ENCODE measurements around the gene IL6ST.
"Not testable (repeated sequence)": the region's sequence is repeated elsewhere in the genome, so short reads cannot be mapped to it uniquely, and the experiment has no call there.

IL6ST gene

DNA sequence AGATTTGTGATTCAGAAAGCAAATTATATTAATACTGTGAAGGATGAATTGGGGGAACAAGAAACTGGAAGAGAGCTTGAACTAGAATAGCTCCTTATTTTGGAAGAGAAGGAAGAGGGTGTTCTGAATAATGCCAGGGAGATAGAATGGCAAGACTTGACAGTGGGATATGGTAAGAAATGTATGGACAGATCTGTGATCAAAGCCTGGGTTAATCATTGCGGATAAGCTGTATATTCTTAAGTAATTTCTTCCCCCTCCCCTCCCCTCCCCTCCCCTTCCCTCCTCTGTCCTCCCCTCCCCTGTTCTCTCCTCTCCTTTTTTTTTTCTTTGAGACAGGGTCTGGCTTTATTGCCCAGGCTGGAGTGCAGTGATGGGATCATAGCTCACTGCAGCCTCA is 10.1 kb upstream of the IL6ST start:
- no peak for DNase-seq

DNA sequence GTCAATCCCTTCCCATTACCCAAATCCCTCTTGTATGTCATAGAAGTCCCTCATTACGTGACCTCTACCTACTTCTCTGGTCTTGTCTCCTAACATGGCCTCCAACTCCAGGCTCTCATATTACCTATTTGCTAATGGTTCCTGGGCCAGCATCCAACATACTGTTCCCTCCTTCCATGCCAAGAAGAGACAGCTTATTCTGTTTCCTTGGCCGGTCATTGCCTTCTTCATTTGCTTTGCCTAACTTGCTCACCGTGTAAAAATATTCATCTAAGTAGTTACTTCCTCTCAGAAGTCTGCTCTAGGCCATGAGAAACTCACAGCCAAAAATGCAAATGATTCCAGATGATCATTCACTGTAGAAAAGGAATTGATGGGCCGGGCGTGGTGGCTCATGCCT is 8.9 kb upstream of the IL6ST start:
- no peak for DNase-seq

DNA sequence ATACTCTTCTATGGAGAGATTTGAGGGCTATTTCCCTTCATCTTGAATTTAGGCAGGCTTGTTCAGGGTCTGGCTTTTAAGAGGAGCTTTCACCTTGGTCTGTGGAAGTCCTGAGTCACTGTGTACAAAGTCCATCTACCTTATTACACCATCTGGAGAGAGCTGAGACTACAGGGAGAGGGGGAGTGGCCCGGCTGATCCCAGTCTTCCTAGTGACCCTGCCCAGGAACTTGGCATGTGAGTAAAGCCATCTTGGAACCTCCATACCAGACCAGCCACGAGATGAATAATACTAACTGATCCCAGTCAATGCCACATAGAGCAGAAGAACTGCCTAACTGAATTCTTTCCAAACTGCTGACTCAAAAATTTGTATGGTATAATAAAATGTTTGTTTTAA is 8.4 kb upstream of the IL6ST start:
- no peak for DNase-seq

DNA sequence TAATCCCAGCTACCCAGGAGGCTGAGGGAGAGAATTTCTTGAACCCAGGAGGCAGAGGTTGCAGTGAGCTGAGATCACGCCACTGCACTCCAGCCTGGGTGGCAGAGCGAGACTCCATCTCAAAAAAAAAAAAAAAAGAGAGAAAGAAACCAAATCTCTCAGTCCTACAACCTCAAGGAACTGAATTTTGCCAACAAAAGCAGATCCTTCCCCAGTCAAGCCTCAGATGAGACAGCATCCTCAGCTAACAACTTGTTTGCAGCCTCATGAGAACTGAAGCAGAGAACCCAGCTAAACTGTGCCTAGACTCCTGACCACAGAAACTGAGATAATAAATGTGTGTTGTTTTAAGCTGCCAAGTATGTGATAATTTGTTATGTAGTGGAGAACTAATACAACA is 7.5 kb upstream of the IL6ST start:
- no peak for DNase-seq

DNA sequence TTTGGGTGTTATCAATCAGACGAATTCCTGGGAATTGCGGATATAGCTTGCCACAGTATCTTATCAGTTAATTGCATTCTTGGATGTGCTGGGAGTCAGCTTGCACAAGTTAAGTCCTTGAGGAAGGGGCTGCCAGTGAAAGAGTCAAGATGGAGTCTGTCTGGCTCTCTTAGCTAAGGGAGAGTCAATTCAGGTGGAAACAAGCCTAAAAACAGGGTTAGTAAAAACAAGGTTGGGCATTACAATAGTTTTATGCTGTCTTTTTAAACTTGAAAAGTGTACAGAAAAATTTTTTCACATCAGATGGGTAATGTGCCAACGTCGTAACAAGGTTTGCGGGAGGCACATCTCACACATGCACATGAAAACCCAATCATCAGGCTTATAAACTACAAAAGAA is 5.5 kb upstream of the IL6ST start:
- DNase-seq: not testable (repeated sequence)

DNA sequence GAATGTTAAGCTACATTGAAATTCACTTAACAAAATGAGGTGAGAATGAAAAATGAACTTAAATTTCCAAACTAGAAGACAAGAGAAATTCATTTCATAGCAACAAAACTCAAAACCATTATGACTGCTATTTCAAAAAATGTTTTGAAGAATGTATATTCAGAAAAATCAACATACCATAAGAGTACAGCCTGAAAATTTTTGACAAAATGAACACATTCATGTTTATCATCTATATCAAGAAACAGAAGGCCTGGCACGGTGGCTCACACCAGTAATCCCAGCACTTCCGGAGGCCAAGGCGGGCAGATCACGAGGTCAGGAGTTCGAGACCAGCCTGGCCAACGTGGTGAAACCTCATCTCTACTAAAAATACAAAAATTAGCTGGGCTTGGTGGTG is 4.2 kb upstream of the IL6ST start:
- no peak for DNase-seq

DNA sequence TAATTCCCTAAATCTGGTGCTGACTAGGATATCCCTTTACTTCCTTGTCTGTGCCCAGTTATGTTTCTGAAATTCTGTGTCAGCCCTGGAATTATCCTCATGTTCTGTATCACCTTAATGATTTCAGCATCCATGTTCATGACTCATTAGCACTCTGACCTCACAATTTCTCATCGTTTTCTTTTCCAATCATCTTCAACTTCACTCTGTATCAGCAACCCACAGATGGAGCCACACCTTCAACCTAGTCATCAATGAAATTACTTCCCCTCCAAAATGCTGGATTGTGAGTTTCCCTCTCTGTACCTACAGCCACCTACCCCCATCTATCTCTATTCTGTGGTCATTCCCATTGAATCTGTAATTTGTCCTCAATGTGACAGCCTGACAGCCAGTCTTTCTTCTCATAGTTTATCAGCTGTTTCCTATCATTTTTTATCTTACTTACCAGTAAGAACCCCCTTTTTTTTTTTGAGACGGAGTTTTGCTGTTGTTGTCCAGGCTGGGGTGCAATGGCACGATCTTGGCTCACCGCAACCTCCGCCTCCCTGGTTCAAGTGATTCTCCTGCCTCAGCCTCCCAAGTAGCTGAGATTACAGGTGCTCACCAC is 3.1 kb upstream of the IL6ST start:
- peak in 2 of 4 experiments; percentile 30 to 35 for DNase-seq

DNA sequence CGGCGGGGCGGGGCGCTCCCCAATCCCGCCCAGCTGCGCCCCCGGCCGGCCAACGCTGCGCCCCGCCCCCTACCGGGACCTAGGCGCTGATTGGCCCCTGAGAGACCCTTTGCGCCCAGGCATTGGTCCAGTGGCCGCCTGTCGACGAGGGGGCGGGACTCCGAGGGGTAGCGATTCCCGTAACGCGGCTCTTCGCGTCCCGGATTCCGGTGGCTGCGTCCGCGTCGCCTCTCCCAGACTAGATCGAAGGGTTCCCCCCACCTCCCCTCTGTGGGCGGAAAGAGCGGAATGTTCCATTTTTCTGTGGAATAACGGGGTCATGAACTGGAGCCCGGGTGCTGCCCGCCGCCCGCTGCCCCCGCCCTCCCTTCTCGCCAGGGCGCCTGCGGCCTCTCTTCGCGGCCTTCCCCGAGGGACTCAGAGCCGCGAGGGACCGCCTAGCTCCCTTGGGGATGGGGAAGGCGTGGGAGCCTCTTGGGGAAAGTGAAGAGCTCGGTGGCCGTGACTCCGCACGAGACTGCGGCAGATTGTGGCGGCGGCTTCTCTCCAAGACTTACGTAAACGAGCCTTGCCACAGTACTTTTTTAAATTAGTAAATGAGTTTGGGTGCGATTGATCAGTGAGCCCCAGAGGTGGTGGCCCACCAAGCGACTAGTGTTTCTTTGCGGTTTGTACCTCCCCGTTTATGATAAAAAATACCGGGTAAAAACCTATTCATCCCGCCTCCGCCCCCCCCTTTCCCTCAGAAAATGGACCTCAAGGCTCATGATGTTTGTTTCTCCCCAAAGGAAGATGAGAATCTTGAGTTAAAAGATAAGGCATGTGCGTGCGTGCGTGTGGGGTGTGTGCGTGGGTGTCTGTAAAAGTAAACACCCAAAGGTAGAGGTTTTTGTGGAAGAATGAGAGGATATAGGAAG is 493 bp upstream of the IL6ST start:
- peak; percentile 97 to 99 (median 98) for DNase-seq

DNA sequence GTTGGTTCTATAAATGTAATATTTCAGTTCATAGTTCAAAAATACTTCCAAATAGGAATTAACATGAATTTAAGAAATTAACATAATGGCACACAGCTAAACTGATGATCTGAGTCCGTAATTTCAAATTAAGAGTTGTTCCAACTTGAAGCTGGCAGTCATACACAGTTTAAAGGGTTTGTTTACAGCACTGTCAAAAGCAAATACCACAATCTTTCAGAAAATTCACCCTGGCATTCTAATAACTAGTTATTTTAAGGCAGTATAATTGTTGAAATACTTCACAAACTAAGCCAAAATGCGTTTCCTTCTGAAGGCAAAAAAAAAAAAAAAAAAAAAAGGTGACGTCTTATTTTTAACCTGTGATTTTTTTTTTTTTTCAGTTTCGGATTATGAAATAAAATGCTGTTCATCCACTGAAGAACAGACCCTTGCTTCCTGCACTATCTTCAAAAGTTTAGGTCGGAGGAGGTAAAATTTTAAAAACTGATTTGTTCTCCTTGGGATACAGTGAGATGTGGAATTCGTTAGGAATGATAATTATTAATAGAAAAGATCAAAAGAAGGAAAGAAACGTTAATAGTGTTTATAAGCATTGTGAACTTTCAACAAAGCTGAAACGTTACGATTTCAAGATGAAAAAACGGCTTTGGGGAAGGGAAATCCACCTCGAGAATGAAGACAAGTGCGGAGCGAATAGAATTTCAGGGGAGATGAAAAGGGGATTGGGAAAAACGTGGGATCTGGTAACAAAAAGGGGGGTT is 850 bp downstream of the IL6ST start:
- DNase-seq: peak in 2 of 4 experiments; percentile 26 to 37

DNA sequence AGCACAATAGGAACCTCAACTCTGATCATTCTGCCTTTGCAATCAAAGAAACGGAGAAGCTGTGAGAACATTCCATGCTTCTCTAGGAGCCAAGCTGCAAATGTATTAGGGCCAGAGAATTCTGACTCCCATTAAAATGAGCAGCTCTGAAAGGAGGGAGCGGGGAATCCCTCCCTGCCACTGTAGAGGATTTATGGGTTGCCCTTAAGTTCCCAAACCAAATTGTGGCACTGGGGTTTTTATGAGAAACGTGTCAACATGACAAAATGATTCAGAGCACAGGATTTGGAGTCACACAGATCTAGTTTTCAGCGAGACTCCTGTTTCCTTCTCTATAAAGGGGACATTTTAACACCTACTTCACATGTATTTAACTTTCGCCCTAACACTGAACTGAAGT is 1.8 kb downstream of the IL6ST start:
- peak in 3 of 4 experiments; percentile 14 to 19 (median 17) for DNase-seq

DNA sequence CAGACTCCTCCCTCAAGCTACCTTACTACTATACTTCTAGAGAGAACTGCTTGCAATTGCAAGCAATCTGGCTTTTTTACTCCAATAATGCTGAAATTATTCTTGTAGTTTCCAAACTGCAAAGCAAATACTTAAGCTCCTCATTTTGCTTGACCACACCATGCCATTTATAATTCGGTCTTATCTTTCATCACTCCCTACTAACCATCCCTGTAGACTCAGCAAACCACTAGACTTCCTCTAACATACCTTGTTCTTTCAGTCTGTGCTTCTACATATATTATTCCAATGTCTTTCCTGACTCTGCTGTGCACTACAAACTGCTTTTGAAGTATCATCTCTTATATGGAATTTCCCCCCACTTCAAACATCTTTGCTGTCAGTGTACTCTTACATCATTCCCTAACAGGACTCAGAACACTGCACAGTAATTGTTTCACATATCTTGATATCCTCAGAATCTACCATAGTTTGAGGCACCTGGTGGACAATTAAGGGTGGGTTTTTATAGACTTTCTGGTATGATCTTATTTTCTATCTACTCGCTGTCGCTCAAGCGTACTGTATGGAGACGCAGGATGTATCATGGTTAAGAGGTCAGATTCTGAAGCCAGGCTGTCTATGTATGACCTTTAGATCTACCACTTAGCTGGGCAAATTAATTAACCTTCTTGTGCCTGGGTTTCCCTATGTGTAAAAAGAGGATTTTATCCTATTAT is 2.8 kb downstream of the IL6ST start:
- DNase-seq: peak in 2 of 4 experiments; percentile 14 to 26

DNA sequence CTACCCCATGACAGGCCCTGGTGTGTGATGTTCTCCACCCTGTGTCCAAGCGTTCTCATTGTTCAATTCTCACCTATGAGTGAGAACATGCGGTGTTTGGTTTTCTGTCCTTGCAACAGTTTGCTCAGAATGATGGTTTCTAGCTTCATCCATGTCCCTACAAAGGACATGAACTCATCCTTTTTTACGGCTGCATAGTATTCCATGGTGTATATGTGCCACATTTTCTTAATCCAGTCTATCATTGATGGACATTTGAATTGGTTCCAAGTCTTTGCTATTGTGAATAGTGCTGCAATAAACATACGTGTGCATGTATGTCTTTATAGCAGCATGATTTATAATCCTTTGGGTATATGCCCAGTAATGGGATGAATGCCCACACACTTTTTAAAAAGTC is 3.9 kb downstream of the IL6ST start:
- DNase-seq: not testable (repeated sequence)

DNA sequence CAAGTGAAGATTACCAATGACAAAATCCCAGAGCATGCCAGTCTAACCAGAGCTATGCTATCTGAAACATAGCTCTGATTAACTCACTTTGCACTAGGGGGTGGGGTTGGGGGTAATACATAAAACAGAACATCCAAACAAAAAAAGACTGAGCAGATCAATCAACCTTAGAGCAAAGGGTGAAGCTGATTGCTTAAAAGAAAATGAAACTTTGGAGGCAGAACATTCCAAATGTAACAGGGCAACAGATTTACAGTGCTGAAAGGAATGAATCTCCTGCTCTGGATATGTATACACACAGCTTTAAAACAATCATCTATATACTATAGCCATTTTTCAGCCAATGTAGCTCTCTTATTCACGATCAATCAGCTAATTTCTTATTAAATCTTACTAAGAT is 4.9 kb downstream of the IL6ST start:
- DNase-seq: no peak

DNA sequence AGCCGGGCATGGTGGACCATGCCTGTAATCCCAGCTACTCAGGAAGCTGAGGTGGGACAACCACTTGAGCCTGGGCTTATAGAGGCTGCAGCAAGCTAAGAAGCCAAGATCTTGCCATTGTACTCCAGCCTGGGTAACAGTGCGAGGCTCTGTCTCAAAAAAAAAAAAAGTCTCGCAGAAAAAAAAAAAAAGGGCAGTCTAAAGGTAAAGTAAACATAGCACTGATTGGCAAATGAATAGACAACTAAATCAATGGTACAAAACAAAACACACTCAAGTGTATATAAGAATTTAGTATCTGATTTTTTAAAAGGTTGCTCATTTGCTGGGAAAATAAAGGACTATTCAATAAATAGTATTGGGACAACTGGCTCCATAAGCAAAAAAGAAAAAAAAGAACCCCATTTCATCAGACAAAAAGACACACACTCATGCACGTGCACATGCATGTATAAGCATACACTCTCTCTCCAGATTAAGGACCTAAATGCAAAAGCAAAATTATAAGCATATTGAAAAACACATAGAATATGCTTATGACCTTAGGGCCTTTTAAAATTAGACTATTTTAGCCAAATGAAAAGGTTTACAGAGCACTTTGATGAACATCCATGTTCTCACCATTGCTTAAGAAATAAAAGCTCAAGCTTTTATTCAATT is 5.7 kb downstream of the IL6ST start:
- no peak for DNase-seq

DNA sequence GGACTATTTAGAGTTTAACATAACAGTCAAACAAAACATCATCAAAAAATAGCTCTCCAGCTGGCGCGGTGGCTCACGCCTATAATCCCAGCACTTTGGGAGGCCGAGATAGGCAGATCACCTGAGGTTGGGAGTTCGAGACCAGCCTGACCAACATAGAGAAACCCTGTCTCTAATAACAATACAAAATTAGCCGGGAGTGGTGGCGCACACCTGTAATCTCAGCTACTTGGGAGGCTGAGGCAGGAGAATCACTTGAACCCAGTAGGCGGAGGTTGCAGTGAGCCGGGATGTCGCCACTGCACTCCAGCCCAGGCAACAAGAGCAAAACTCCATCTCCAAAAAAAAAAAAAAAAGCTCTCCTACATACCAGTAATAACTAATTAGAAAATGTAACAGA is 6.3 kb downstream of the IL6ST start:
- DNase-seq: not testable (repeated sequence)

DNA sequence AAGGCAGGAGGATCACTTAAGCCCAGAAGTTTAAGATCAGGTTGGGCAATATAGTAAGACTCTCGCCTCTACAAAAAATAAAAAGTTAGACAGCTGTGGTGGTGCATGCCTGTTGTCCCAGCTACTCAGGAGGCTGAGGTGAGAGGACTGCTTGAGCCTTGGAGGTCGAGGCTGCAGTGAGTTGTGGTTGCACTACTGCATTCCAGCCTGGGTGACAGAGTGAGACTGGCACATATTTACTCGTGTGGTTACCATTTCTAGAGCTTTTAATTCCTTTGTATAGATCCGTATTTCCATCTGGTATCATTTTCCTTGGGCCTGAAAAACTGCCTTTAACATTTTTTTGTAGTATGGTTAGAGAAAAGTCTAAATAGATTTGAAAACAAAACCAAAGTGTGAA is 7.8 kb downstream of the IL6ST start:
- DNase-seq: no peak

DNA sequence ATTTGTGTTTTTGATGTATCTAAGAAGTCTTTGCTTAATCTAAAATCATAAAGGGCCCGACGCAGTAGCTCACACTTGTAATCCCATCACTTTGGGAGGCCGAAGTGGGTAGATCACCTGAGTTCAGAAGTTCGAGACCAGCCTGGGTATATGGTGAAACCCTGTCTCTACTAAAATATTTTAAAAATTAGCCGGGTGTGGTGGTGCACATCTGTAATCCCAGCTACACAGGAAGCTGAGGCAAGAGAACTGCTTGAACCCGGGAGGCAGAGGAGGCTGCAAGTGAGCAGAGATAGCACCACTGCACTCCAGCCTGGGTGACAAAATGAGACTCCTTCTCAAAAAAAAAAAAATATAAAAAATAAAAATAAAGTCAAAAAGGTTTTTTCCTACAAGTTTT is 9.6 kb downstream of the IL6ST start:
- DNase-seq: no peak

DNA sequence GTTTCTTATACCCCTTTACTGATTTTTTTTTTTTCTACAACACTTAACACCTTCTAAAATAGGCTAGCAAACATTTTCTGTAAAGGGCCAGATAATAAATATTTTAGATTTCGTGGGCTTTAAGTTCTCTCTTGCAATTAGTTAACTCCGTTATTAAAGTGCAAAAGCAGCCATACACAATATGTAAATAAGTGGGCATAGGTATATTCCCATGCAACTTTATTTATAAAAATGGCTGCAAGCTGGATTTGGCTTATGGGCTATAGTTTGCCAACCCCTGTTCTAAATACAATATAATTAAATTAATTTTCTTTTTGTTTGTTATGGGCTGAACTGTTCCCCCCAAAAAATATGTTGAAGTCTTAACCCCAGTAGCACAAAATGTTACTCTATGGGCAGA is 10.8 kb downstream of the IL6ST start:
- DNase-seq: no peak

DNA sequence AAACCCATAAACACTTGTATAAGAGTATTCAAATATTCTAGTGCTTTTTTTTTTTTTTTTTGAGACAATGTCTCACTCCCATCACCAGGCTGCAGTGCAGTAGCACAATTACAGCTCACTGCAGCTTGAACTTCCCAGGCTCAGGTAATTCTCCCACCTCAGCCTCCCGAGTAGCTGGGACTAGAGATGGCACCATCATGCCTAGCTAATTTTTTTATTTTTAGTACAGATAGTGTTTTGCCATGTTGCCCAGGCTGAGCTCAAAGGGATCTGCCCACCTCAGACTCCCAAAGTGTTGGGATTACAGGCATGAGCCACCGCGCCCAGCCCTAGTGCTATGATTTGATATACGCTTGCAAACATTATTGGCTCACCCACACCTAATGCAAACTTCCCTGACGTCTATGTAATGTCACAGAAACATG is 11.8 kb downstream of the IL6ST start:
- DNase-seq: peak in 1 of 4 experiments; percentile 4

DNA sequence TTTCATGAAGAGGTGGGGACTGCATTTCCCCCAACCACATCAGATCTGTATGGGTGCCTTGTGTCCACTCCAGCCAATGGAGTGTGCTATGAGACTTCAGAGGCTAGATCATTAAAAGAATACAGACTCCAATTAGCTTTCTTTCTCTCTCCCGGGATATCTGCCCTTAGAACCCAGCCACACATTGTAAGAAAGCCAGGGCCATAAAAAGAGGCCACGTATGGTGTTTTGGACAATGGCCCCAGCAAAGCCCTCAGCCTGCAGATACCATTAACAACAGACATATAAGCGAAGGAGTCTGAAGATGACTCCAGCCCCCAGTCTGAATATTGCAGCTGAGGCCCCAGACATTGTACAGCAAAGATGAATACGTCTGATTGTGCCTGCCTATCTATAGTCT is 21.5 kb downstream of the IL6ST start:
- DNase-seq: no peak

DNA sequence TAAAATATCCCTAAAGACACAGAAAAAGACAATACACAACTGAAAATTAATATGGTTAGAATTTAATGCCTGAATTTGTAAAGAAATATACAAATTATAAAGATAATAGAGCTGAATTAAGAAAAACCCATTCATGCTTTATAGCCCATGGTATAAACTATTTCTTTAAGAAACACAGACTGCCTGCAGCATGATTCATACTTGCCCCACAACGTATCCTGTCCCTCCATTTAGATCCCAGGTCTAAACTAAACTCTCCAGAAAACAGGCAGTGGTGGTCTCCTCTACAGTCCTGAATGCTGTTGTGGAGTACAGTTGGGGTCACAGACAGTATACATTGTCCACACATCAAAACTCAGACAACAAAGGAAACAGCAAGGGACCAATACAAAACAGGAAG is 24.8 kb downstream of the IL6ST start:
- no peak for DNase-seq

DNA sequence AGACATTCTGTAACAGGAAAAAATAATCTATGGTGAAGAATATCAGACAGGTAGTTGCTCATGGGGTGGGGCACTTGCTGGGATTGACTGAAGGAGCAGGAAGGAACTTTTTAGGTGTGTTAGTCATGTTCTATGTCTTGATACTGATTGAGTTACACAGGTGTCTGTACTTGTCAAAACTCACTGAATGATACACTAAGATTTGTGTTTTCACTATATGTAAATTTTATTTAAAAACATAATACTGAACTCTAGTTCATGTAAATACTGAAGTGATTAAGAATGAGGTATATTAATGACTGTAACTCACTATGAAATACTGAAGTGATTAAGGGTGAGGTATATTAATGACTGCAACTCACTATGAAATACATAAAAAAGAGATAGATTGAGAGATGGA is 28.5 kb downstream of the IL6ST start:
- DNase-seq: no peak
